Measurements from ENCODE around the gene MASP1. TPM values are rescaled to one million over a fixed set of nuclear protein-coding genes. Genes with fewer than 3 reads are reported as not detected.

The MASP1 gene
- polyA plus RNA-seq, 1 donor from 2014 or later = 0.19 TPM

- TF ChIP-seq EP300 (conservative IDR thresholded peaks at IDR 0.05; ENCODE audit: poor library complexity, severe bottlenecking) = no peak
- Histone ChIP-seq H3K9me2 (ENCODE audit: insufficient read depth, low read length) (no peaks in the 10 kb centered on the region), H4K20me1 (ENCODE audit: insufficient read depth) (no peaks in the 10 kb centered on the region), H3K27me3 (ENCODE audit: insufficient read depth, low read depth, low read length) (no peaks in the 10 kb centered on the region), H3K36me3 (ENCODE audit: insufficient read depth, low read length) (no peaks in the 10 kb centered on the region), H3K4me3 (ENCODE audit: low read length) (no peak overlapping the region), H2AFZ (ENCODE audit: low read depth, low read length) (no peak overlapping the region), H3K4me2 (ENCODE audit: low read length) (no peak overlapping the region), H3K79me2 (replicated peaks; ENCODE audit: insufficient read depth, low read length) (no peaks in the 10 kb centered on the region), H3K9ac (ENCODE audit: low read length) (no peak overlapping the region), H3F3A (ENCODE audit: insufficient read depth, low read length, poor library complexity, severe bottlenecking) (no peaks in the 10 kb centered on the region), H3K9me3 (ENCODE audit: low read length) (no peaks in the 10 kb centered on the region), H3K27ac (ENCODE audit: low read length) (no peak overlapping the region)
Measured at GRCh38 chr3:187230011-187230410, 61.5 kb downstream of the MASP1 start.

DNA sequence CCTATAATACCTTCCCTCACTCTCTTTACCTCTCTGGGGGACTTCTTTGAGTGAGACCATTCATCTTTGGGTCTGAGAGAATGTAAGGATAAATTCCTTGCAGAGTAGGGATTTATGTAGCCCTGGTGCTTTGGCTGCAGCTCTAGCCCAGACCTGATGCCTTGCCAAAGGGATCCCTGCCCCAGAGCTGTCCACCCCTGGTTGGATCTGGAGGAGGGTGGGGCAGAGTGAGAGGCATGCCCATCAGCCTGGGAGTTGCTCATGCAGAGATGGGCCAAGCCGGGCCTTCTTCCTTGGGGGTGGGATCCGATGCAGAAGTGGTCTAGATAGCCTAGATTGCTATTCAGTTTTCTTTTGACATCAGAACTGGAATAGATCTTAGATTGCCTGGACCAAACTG is 62.8 kb downstream of the MASP1 start:
- Histone ChIP-seq H2AFZ (ENCODE audit: low read depth, low read length) (no peak overlapping the region), H4K20me1 (ENCODE audit: insufficient read depth) (no peaks in the 10 kb centered on the region)

DNA sequence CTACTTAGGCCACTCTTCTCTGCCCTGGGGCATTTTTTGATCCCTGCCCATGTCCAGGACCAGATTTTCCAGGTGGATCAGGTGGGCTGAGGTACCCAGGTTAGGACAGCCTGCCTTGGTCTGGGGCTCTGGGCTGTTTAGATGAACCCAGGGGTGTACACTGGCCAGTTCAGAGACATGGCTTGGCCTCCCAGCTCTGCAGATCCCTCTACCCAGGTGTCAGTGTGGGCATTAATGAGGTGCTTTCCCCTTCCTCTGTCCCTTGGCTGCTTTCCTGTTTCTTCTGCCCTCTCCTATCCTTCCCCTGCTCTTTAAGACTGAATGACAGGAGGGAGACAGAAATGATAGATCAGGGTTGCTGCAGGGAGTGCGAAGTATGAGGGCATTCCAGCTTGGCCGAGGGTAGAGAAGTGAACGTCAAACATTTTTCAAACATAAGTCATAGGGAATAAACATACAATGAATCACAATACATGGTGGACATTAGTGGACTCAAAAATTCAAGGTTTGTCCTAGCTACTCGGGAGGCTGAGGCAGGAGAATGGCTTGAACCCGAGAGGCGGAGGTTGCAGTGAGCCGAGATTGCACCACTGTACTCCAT is 63.8 kb downstream of the MASP1 start:
- Histone ChIP-seq H3K27me3 (ENCODE audit: insufficient read depth, low read depth, low read length) (no peaks in the 10 kb centered on the region), H3K4me2 (ENCODE audit: low read length) (no peak overlapping the region), H3F3A (ENCODE audit: insufficient read depth, low read length, poor library complexity, severe bottlenecking) (no peaks in the 10 kb centered on the region), H3K36me3 (ENCODE audit: insufficient read depth, low read length) (no peaks in the 10 kb centered on the region), H3K9me2 (ENCODE audit: insufficient read depth, low read length) (no peaks in the 10 kb centered on the region), H4K20me1 (ENCODE audit: insufficient read depth) (no peaks in the 10 kb centered on the region), H2AFZ (ENCODE audit: low read depth, low read length) (no peak overlapping the region), H3K9me3 (ENCODE audit: low read length) (no peaks in the 10 kb centered on the region), H3K4me3 (ENCODE audit: low read length) (no peak overlapping the region), H3K9ac (ENCODE audit: low read length) (no peak overlapping the region), H3K79me2 (replicated peaks; ENCODE audit: insufficient read depth, low read length) (no peaks in the 10 kb centered on the region), H3K27ac (ENCODE audit: low read length) (no peak overlapping the region)
- no peak for TF ChIP-seq POLR2AphosphoS5 (IDR thresholded peaks at IDR 0.05)
- TF ChIP-seq EP300 (conservative IDR thresholded peaks at IDR 0.05; ENCODE audit: poor library complexity, severe bottlenecking) = no peak
- TF ChIP-seq RAD21 (conservative IDR thresholded peaks at IDR 0.05) = no peak
- TF ChIP-seq, protein P1, sequence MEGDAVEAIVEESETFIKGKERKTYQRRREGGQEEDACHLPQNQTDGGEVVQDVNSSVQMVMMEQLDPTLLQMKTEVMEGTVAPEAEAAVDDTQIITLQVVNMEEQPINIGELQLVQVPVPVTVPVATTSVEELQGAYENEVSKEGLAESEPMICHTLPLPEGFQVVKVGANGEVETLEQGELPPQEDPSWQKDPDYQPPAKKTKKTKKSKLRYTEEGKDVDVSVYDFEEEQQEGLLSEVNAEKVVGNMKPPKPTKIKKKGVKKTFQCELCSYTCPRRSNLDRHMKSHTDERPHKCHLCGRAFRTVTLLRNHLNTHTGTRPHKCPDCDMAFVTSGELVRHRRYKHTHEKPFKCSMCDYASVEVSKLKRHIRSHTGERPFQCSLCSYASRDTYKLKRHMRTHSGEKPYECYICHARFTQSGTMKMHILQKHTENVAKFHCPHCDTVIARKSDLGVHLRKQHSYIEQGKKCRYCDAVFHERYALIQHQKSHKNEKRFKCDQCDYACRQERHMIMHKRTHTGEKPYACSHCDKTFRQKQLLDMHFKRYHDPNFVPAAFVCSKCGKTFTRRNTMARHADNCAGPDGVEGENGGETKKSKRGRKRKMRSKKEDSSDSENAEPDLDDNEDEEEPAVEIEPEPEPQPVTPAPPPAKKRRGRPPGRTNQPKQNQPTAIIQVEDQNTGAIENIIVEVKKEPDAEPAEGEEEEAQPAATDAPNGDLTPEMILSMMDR (IDR thresholded peaks at IDR 0.05; ENCODE audit: poor library complexity, severe bottlenecking) = no peak
- no peak for TF ChIP-seq MXI1 (conservative IDR thresholded peaks at IDR 0.05; ENCODE audit: poor library complexity, severe bottlenecking)

More for the DNA sequence above, 62.8 kb downstream of the MASP1 start:
- Histone ChIP-seq H3K4me3 (ENCODE audit: low read length) (no peak overlapping the region), H3K27me3 (ENCODE audit: insufficient read depth, low read depth, low read length) (no peaks in the 10 kb centered on the region), H3F3A (ENCODE audit: insufficient read depth, low read length, poor library complexity, severe bottlenecking) (no peaks in the 10 kb centered on the region), H3K27ac (ENCODE audit: low read length) (no peak overlapping the region), H3K9ac (ENCODE audit: low read length) (no peak overlapping the region), H3K4me2 (ENCODE audit: low read length) (no peak overlapping the region), H3K79me2 (replicated peaks; ENCODE audit: insufficient read depth, low read length) (no peaks in the 10 kb centered on the region), H3K9me2 (ENCODE audit: insufficient read depth, low read length) (no peaks in the 10 kb centered on the region), H3K36me3 (ENCODE audit: insufficient read depth, low read length) (no peaks in the 10 kb centered on the region), H3K9me3 (ENCODE audit: low read length) (no peaks in the 10 kb centered on the region)
- TF ChIP-seq RAD21 (conservative IDR thresholded peaks at IDR 0.05) = no peak
- no peak for TF ChIP-seq EZH2 (IDR thresholded peaks at IDR 0.05; ENCODE audit: borderline replicate concordance, insufficient read depth, low read length, poor library complexity, severe bottlenecking)
- TF ChIP-seq, protein P1 (IDR thresholded peaks at IDR 0.05; ENCODE audit: poor library complexity, severe bottlenecking) = no peak
- TF ChIP-seq SMC3 (conservative IDR thresholded peaks at IDR 0.05; ENCODE audit: poor library complexity) = no peak
- TF ChIP-seq TAF1 (IDR thresholded peaks at IDR 0.05; ENCODE audit: low read depth) = no peak
- no peak for TF ChIP-seq MXI1 (conservative IDR thresholded peaks at IDR 0.05; ENCODE audit: poor library complexity, severe bottlenecking)
- TF ChIP-seq EP300 (conservative IDR thresholded peaks at IDR 0.05; ENCODE audit: poor library complexity, severe bottlenecking) = no peak
- no peak for TF ChIP-seq POLR2AphosphoS5 (IDR thresholded peaks at IDR 0.05)

Measured in neural cell (in vitro differentiated cells).